K562 (cell line): ENCODE results near the gene NR5A1.
A peak's percentile ranks its signal among the peaks of the same experiment; 100 is the strongest.

Experiments used
- CAMTA2 ChIP-seq: fragments of 250-450 bp; sonication (Bioruptor Pico); conservative IDR thresholded peaks from 2 replicates; pipeline ENCODE4 v1.5.1; 2022
- CTCF ChIP-seq, 3 experiments: IDR thresholded peaks in 2 of 3; conservative IDR thresholded peaks in 1 of 3; 2 replicates each; pipeline ENCODE4 v1.5.1; 2011 to 2012; ENCODE audit warnings: low read length in 3 of 3, mild to moderate bottlenecking in 3 of 3, control low read depth in 2 of 3, improper control_type of control experiment in 1 of 3, inconsistent platforms in 1 of 3, low read depth in 1 of 3, mixed read lengths in 1 of 3, moderate library complexity in 1 of 3; ENCODE audit not compliant: insufficient read depth in 2 of 3
- EGR1 ChIP-seq: fragments of 450-650 bp; conservative IDR thresholded peaks from 2 replicates; pipeline ENCODE4 v1.6.1; 2017; ENCODE audit warnings: mild to moderate bottlenecking
- ELF4 ChIP-seq: fragments of 450-650 bp; formaldehyde crosslinking; IDR thresholded peaks from 2 replicates; pipeline ENCODE4 v1.4.0; 2022; ENCODE audit warnings: missing genetic modification characterization
- JUNB ChIP-seq: fragments of 450-650 bp; formaldehyde crosslinking; conservative IDR thresholded peaks from 2 replicates; pipeline ENCODE4 v1.4.0; 2020; ENCODE audit warnings: mild to moderate bottlenecking
- MXI1 ChIP-seq: IDR thresholded peaks from 2 replicates; pipeline ENCODE4 v1.6.1; 2011; ENCODE audit warnings: low read depth, mild to moderate bottlenecking, improper control_type of control experiment, low read length
- POLR2A ChIP-seq: fragments of 450-650 bp; conservative IDR thresholded peaks from 2 replicates; pipeline ENCODE4 v1.6.1; 2016
- POLR2AphosphoS5 ChIP-seq: IDR thresholded peaks from 2 replicates; pipeline ENCODE4 v1.6.1; 2011; ENCODE audit warnings: mild to moderate bottlenecking, low read depth, low read length, moderate library complexity; ENCODE audit not compliant: control insufficient read depth, insufficient read depth
- RCOR1 ChIP-seq, 2 experiments: IDR thresholded peaks; 2 replicates each; pipeline ENCODE4 v1.6.1; 2012; ENCODE audit warnings: low read depth in 2 of 2, low read length in 2 of 2, borderline replicate concordance in 1 of 2, improper control_type of control experiment in 1 of 2
- REST ChIP-seq, 2 experiments: fragments of 450-650 bp; formaldehyde crosslinking in 1 of 2; IDR thresholded peaks; 2 replicates each; pipeline versions ENCODE4 v1.4.0 to v1.6.1; 2014 to 2020; ENCODE audit warnings: mild to moderate bottlenecking in 2 of 2, borderline replicate concordance in 1 of 2, low read depth in 1 of 2
- U2AF1 ChIP-seq: fragments of 200-400 bp; formaldehyde crosslinking; optimal IDR thresholded peaks from 2 replicates; pipeline ENCODE3; 2017; ENCODE audit warnings: mild to moderate bottlenecking, low read depth, low read length, moderate library complexity

- TF ChIP-seq U2AF1, result no peak
- TF ChIP-seq POLR2A, result no peak
- no peak for TF ChIP-seq EGR1
- TF ChIP-seq POLR2AphosphoS5, result no peak
- no peak for TF ChIP-seq RCOR1 (IDR thresholded peaks at IDR 0.05; ENCODE audit: borderline replicate concordance in 1 of 2, low read depth in 2 of 2, low read length in 2 of 2)
- no peak for TF ChIP-seq ELF4 (CRISPR knock-in tag)
- peak in 2 of 3 experiments; percentile 9 to 16; a peak in 2 of 6 replicates for TF ChIP-seq CTCF (IDR thresholded peaks at IDR 0.05 in 2 of 3, conservative IDR thresholded peaks at IDR 0.05 in 1 of 3; ENCODE audit: insufficient read depth in 2 of 3, low read depth in 1 of 3, low read length in 3 of 3)
- no peak for TF ChIP-seq REST (IDR thresholded peaks at IDR 0.05; ENCODE audit: borderline replicate concordance)
- no peak for TF ChIP-seq REST (CRISPR knock-in tag; IDR thresholded peaks at IDR 0.05; ENCODE audit: low read depth)
- TF ChIP-seq CAMTA2 (CRISPR knock-in tag), result no peak
- TF ChIP-seq MXI1, result no peak
- no peak for TF ChIP-seq JUNB (CRISPR knock-in tag)
Observed at GRCh38 chr9:124532897-124533296, 25.7 kb upstream of the NR5A1 start.
